Measurements from ENCODE around the gene ACTA1. TPM values are rescaled to one million over a fixed set of nuclear protein-coding genes. Genes with fewer than 3 reads are reported as not detected.
A peak's percentile ranks its signal among the peaks of the same experiment; 100 is the strongest.

The ACTA1 gene
- total RNA-seq, 4 donors from 2014 or later = 0.33 to 0.40 TPM; not detected in 2

DNA sequence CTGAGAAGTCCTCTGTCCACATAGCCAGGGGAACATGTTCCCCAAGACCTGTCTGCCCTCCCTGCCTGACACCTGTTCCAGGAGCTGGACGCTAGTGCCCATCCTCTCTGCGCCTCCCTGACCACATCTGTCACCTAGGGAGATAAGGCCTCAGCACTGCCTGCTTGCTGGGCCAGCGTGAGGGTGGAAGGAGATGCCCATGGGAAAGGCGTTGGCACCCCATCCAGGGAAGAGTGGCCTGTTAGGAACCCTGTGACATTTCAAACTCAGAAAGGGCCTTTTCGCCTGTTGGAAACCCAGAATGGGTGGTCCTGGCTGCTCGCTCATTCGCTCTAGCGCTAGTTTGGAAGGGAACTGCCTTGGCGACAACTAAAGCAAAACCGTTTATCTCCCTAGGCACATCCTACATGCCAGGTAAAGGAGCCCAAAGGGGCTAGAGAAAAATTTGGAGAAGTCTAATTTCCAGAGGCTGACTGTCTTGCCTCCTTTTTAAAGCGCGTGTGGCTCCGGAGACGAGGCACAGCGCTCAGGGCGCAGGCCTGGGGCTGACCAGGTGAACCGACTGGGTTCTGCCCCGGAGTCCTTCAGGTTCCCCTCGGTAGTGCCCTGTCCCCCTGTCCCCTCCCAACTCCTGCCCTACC, 410 bp downstream of the ACTA1 start:
- no peak for DNase-seq
- Histone ChIP-seq H3K27ac (no peak overlapping the region), H3K9me3 (no peaks in the 10 kb centered on the region), H3K36me3 (no peaks in the 10 kb centered on the region), H3K27me3 (peaks cover 31% of the 10 kb centered on the region), H3K4me3 (replicated peaks in 1 of 3) (no peak overlapping the region), H3K4me1 (peaks cover 13 to 23% of the 10 kb centered on the region in 2 donors)
- WGBS, 2 donors = 9 to 17% methylated on average over 13 to 19 of the region's 19 CpGs
- TF ChIP-seq, protein P1, sequence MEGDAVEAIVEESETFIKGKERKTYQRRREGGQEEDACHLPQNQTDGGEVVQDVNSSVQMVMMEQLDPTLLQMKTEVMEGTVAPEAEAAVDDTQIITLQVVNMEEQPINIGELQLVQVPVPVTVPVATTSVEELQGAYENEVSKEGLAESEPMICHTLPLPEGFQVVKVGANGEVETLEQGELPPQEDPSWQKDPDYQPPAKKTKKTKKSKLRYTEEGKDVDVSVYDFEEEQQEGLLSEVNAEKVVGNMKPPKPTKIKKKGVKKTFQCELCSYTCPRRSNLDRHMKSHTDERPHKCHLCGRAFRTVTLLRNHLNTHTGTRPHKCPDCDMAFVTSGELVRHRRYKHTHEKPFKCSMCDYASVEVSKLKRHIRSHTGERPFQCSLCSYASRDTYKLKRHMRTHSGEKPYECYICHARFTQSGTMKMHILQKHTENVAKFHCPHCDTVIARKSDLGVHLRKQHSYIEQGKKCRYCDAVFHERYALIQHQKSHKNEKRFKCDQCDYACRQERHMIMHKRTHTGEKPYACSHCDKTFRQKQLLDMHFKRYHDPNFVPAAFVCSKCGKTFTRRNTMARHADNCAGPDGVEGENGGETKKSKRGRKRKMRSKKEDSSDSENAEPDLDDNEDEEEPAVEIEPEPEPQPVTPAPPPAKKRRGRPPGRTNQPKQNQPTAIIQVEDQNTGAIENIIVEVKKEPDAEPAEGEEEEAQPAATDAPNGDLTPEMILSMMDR (IDR thresholded peaks at IDR 0.05) = no peak
- no peak for TF ChIP-seq POLR2A (IDR thresholded peaks at IDR 0.05)
- intact Hi-C loops (cut with DNase I) = no loop called here

DNA sequence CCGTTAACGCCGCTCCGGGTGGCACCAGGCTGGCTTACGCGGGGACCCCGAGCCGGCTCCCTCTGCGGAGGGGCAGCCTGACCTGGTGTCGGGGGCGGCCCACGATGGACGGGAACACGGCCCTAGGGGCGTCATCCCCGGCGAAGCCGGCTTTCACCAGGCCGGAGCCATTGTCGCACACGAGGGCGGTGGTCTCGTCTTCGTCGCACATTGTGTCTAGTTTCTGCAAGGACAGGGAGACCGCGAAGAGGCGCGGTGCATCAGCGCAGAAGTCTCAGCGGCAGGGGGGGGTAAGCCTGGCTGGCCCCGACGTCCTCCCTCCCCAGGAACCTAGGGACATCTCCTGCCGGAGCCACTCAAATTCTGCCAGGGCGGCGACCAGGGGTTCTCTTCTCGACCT, 989 bp downstream of the ACTA1 start:
- Histone ChIP-seq H3K9me3 (no peaks in the 10 kb centered on the region), H3K27me3 (peaks cover 31% of the 10 kb centered on the region), H3K36me3 (no peaks in the 10 kb centered on the region), H3K4me3 (replicated peaks in 1 of 3) (no peak overlapping the region), H3K27ac (no peak overlapping the region), H3K4me1 (peaks cover 13 to 23% of the 10 kb centered on the region in 2 donors)
- TF ChIP-seq, protein P1 (IDR thresholded peaks at IDR 0.05) = no peak
- no peak for TF ChIP-seq POLR2A (IDR thresholded peaks at IDR 0.05)
- WGBS, 2 donors = 0 to 4% methylated on average over 4 to 11 of the region's 37 CpGs
- intact Hi-C loops (cut with DNase I) = no loop called here
- DNase-seq = no peak

- no peaks in the 10 kb centered on the region for H3K36me3 ChIP-seq
- intact Hi-C loops (cut with DNase I) = no loop called here
- TF ChIP-seq, protein P1 (IDR thresholded peaks at IDR 0.05) = no peak
- TF ChIP-seq POLR2A (IDR thresholded peaks at IDR 0.05) = no peak
- no CpG with 5 or more reads among the region's 38 CpGs for WGBS, 2 donors
- peaks cover 13 to 23% of the 10 kb centered on the region in 2 donors for H3K4me1 ChIP-seq
- no peaks in the 10 kb centered on the region for H3K9me3 ChIP-seq
- no peak overlapping the region for H3K4me3 ChIP-seq (replicated peaks in 1 of 3)
- DNase-seq = no peak
- no peak overlapping the region for H3K27ac ChIP-seq
- H3K27me3 ChIP-seq = peaks cover 31% of the 10 kb centered on the region
Measured at GRCh38 chr1:229432116-229432461, 1.8 kb downstream of the ACTA1 start.

- Histone ChIP-seq H3K27ac (no peak overlapping the region), H3K9me3 (no peaks in the 10 kb centered on the region), H3K27me3 (peaks cover 31% of the 10 kb centered on the region), H3K4me1 (peaks cover 13 to 23% of the 10 kb centered on the region in 2 donors), H3K4me3 (replicated peaks in 1 of 3) (no peak overlapping the region), H3K36me3 (no peaks in the 10 kb centered on the region)
- WGBS, 2 donors = 4 to 5% methylated on average over 21 to 37 of the region's 65 CpGs
- intact Hi-C loops (cut with DNase I) = no loop called here
- no peak for DNase-seq
- TF ChIP-seq, protein P1 (IDR thresholded peaks at IDR 0.05) = no peak
- TF ChIP-seq POLR2A (IDR thresholded peaks at IDR 0.05) = no peak
Measured at GRCh38 chr1:229431284-229432115, 2.4 kb downstream of the ACTA1 start.

DNA sequence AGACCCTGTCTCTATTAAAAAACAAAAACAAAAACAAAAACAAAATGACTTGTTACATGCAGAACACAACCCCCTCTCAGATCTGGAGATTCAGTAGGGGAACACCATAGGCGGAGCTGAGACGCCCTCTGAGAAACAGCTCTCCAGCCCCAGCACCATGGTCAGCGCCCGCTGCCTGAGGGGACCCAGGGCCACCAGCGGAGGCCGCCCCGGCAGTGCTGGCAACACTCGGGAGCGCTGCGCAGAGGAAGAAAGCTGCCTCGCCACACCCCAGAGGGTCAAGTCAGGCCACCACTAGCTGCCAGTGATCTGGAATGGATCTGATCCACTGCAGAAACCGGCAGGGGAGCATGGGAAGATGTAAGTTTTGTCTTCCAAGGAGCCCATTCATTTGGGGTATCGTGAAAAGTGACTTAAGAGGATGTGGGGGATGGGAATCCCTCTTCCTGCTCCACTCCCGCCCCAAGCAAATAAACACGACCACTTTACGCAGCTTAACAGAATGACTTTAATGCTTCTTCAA, 3.1 kb downstream of the ACTA1 start:
- intact Hi-C loops (cut with DNase I) = no loop called here
- Histone ChIP-seq H3K9me3 (no peaks in the 10 kb centered on the region), H3K36me3 (no peaks in the 10 kb centered on the region), H3K4me3 (replicated peaks in 1 of 3) (no peak overlapping the region), H3K4me1 (peaks cover 13 to 23% of the 10 kb centered on the region in 2 donors), H3K27ac (no peak overlapping the region), H3K27me3 (peaks cover 31% of the 10 kb centered on the region)
- no peak for TF ChIP-seq POLR2A (IDR thresholded peaks at IDR 0.05)
- TF ChIP-seq, protein P1 (IDR thresholded peaks at IDR 0.05) = no peak
- DNase-seq = peak; percentile 43 to 66
- 3% methylated on average over 9 to 16 of the region's 16 CpGs for whole genome bisulfite sequencing, 2 donors
